SU-DHL-6 (cell line): ENCODE data around the gene NPNT.

Source experiments
- H2AFZ ChIP-seq: fragments of 200-600 bp; sonication (generic); 2 replicates; pipeline ENCODE4 v1.6.1; 2014; ENCODE audit warnings: low read depth, mild to moderate bottlenecking, moderate library complexity, mixed read lengths, antibody characterized with exemption, low read length; ENCODE audit not compliant: severe bottlenecking
- H3F3A ChIP-seq: fragments of 200-600 bp; shearing (Covaris generic); 2 replicates; pipeline ENCODE4 v1.6.0; 2016; ENCODE audit warnings: antibody characterized with exemption, mild to moderate bottlenecking; ENCODE audit not compliant: insufficient read depth
- H3K27ac ChIP-seq: fragments of 200-600 bp; sonication (generic); 2 replicates; pipeline ENCODE4 v1.5.1; 2016; ENCODE audit warnings: low read depth, mild to moderate bottlenecking, low read length, moderate library complexity, mixed read lengths
- H3K27me3 ChIP-seq: fragments of 200-600 bp; sonication (generic), shearing (Covaris generic); 2 replicates; pipeline ENCODE4 v1.6.0; 2014; ENCODE audit warnings: mild to moderate bottlenecking, low read length
- H3K36me3 ChIP-seq: fragments of 200-600 bp; sonication (generic); 2 replicates; pipeline ENCODE4 v1.6.1; 2014; ENCODE audit warnings: mild to moderate bottlenecking, low read length, mixed read lengths
- H3K4me2 ChIP-seq: fragments of 300-600, 200-600 bp; shearing (Covaris generic), sonication (generic); 2 replicates; pipeline ENCODE4 v1.6.0; 2014; ENCODE audit warnings: low read length, low read depth, mild to moderate bottlenecking; ENCODE audit not compliant: poor library complexity, severe bottlenecking
- H3K4me3 ChIP-seq: fragments of 200-600 bp; sonication (generic); 2 replicates; pipeline ENCODE4 v1.5.1; 2014; ENCODE audit warnings: antibody characterized with exemption, low read length, mild to moderate bottlenecking, mixed read lengths; ENCODE audit not compliant: insufficient read depth, poor library complexity, severe bottlenecking
- H3K79me2 ChIP-seq: fragments of 200-600 bp; sonication (generic); 2 replicates; pipeline ENCODE4 v1.6.1; 2014; ENCODE audit warnings: mild to moderate bottlenecking, low read length, moderate library complexity; ENCODE audit not compliant: insufficient read depth
- H3K9ac ChIP-seq: fragments of 200-600 bp; sonication (generic); 2 replicates; pipeline ENCODE4 v1.7.0; 2014; ENCODE audit warnings: mild to moderate bottlenecking, low read length
- H3K9me2 ChIP-seq: fragments of 200-600 bp; sonication (generic); replicated peaks from 2 replicates; pipeline ENCODE4 v1.6.1; 2014; ENCODE audit warnings: low read length; ENCODE audit not compliant: insufficient read depth
- H3K9me3 ChIP-seq: fragments of 200-600 bp; sonication (generic); 2 replicates; pipeline ENCODE4 v1.6.1; 2014; ENCODE audit warnings: low read length, mixed read lengths; ENCODE audit not compliant: insufficient read depth
- H4K20me1 ChIP-seq: fragments of 200-600 bp; sonication (generic); 2 replicates; pipeline ENCODE4 v1.6.1; 2014; ENCODE audit warnings: low read depth, mild to moderate bottlenecking, antibody characterized with exemption, low read length, moderate library complexity, mixed read lengths
- CTCF ChIP-seq: fragments of 200-600 bp; sonication (generic); IDR thresholded peaks from one replicate; pipeline ENCODE4 v1.5.1; 2017; ENCODE audit warnings: antibody characterized with exemption, mild to moderate bottlenecking, low read length, moderate library complexity; ENCODE audit not compliant: insufficient read depth, poor library complexity, severe bottlenecking
- EZH2phosphoT487 ChIP-seq: fragments of 200-600 bp; sonication (generic), shearing (Covaris generic); conservative IDR thresholded peaks from 2 replicates; pipeline ENCODE4 v1.6.1; 2018; ENCODE audit warnings: mild to moderate bottlenecking, antibody characterized with exemption, low read length, moderate library complexity, mixed read lengths

NPNT gene

GRCh38 chr4:105950701-105951100 is 55.4 kb downstream of the NPNT start:
- H3K9ac ChIP-seq: no peak overlapping the region
- no peaks in the 10 kb centered on the region for H3K27me3 ChIP-seq
- no peaks in the 10 kb centered on the region for H3K9me2 ChIP-seq
- H3K4me3 ChIP-seq: no peak overlapping the region
- no peak for TF ChIP-seq EZH2phosphoT487
- TF ChIP-seq CTCF: no peak
- no peak overlapping the region for H2AFZ ChIP-seq
- H3K9me3 ChIP-seq: no peaks in the 10 kb centered on the region
- no peak overlapping the region for H3K27ac ChIP-seq
- no peaks in the 10 kb centered on the region for H3F3A ChIP-seq
- no peaks in the 10 kb centered on the region for H3K79me2 ChIP-seq
- H4K20me1 ChIP-seq: no peaks in the 10 kb centered on the region
- H3K4me2 ChIP-seq: no peak overlapping the region
- no peaks in the 10 kb centered on the region for H3K36me3 ChIP-seq

GRCh38 chr4:105951198-105951597 is 55.9 kb downstream of the NPNT start:
- Histone ChIP-seq H3K36me3 (no peaks in the 10 kb centered on the region), H4K20me1 (no peaks in the 10 kb centered on the region), H3K4me2 (no peak overlapping the region), H3K4me3 (no peak overlapping the region), H3K9me2 (no peaks in the 10 kb centered on the region), H3K27ac (no peak overlapping the region), H2AFZ (no peak overlapping the region), H3F3A (no peaks in the 10 kb centered on the region), H3K9ac (no peak overlapping the region), H3K79me2 (no peaks in the 10 kb centered on the region), H3K9me3 (no peaks in the 10 kb centered on the region), H3K27me3 (no peaks in the 10 kb centered on the region)
- TF ChIP-seq CTCF (no peak), EZH2phosphoT487 (no peak)

GRCh38 chr4:105952591-105952990 is 57.3 kb downstream of the NPNT start:
- no peak overlapping the region for H2AFZ ChIP-seq
- H3K9me2 ChIP-seq: no peaks in the 10 kb centered on the region
- no peaks in the 10 kb centered on the region for H3F3A ChIP-seq
- H3K9me3 ChIP-seq: no peaks in the 10 kb centered on the region
- H4K20me1 ChIP-seq: no peaks in the 10 kb centered on the region
- H3K4me2 ChIP-seq: no peak overlapping the region
- H3K27me3 ChIP-seq: no peaks in the 10 kb centered on the region
- no peak overlapping the region for H3K4me3 ChIP-seq
- H3K27ac ChIP-seq: no peak overlapping the region
- no peaks in the 10 kb centered on the region for H3K36me3 ChIP-seq
- no peaks in the 10 kb centered on the region for H3K79me2 ChIP-seq
- H3K9ac ChIP-seq: no peak overlapping the region
- TF ChIP-seq CTCF (no peak), EZH2phosphoT487 (no peak)
